Nephron progenitor cell (in vitro differentiated cells): ENCODE data around the gene AFDN.

Experiments used
- DNase-seq: peaks from one replicate; pipeline ENCODE4 v3.0.0; 2021
- H3K27ac Mint-ChIP-seq: 2 replicates; pipeline ENCODE4 v1.8.0; 2021; ENCODE audit warnings: mild to moderate bottlenecking, moderate library complexity, mixed read lengths
- H3K27me3 Mint-ChIP-seq: 2 replicates; pipeline ENCODE4 v1.8.0; 2021; ENCODE audit warnings: mild to moderate bottlenecking, low read depth, mixed read lengths; ENCODE audit not compliant: poor library complexity
- H3K36me3 Mint-ChIP-seq: 2 replicates; pipeline ENCODE4 v1.8.0; 2021; ENCODE audit warnings: low read depth, mixed read lengths
- H3K4me1 Mint-ChIP-seq: 2 replicates; pipeline ENCODE4 v1.8.0; 2021; ENCODE audit warnings: mixed read lengths
- H3K4me3 Mint-ChIP-seq: 2 replicates; pipeline ENCODE4 v1.8.0; 2021; ENCODE audit warnings: mild to moderate bottlenecking, moderate library complexity, mixed read lengths
- H3K9me3 Mint-ChIP-seq: 2 replicates; pipeline ENCODE4 v1.8.0; 2021; ENCODE audit warnings: mild to moderate bottlenecking, moderate library complexity, mixed read lengths
- TF ChIP-seq, protein P1 (sequence below): fragments of 200-600 bp; sonication (generic); IDR thresholded peaks from 2 replicates; pipeline ENCODE4 v1.5.0; 2021; ENCODE audit warnings: antibody characterized with exemption

The AFDN gene

GRCh38 chr6:167825332-167826229 is 1.1 kb upstream of the AFDN start:
- Mint-ChIP-seq H3K4me3 (peak overlapping the region; percentile 95), H3K27me3 (peaks cover 10% of the 10 kb centered on the region), H3K4me1 (peaks cover 47% of the 10 kb centered on the region), H3K36me3 (peaks cover 21% of the 10 kb centered on the region), H3K27ac (peak overlapping the region; percentile 75), H3K9me3 (no peaks in the 10 kb centered on the region)
- TF ChIP-seq, protein P1, sequence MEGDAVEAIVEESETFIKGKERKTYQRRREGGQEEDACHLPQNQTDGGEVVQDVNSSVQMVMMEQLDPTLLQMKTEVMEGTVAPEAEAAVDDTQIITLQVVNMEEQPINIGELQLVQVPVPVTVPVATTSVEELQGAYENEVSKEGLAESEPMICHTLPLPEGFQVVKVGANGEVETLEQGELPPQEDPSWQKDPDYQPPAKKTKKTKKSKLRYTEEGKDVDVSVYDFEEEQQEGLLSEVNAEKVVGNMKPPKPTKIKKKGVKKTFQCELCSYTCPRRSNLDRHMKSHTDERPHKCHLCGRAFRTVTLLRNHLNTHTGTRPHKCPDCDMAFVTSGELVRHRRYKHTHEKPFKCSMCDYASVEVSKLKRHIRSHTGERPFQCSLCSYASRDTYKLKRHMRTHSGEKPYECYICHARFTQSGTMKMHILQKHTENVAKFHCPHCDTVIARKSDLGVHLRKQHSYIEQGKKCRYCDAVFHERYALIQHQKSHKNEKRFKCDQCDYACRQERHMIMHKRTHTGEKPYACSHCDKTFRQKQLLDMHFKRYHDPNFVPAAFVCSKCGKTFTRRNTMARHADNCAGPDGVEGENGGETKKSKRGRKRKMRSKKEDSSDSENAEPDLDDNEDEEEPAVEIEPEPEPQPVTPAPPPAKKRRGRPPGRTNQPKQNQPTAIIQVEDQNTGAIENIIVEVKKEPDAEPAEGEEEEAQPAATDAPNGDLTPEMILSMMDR: no peak
- peak; percentile 75 for DNase-seq

DNA sequence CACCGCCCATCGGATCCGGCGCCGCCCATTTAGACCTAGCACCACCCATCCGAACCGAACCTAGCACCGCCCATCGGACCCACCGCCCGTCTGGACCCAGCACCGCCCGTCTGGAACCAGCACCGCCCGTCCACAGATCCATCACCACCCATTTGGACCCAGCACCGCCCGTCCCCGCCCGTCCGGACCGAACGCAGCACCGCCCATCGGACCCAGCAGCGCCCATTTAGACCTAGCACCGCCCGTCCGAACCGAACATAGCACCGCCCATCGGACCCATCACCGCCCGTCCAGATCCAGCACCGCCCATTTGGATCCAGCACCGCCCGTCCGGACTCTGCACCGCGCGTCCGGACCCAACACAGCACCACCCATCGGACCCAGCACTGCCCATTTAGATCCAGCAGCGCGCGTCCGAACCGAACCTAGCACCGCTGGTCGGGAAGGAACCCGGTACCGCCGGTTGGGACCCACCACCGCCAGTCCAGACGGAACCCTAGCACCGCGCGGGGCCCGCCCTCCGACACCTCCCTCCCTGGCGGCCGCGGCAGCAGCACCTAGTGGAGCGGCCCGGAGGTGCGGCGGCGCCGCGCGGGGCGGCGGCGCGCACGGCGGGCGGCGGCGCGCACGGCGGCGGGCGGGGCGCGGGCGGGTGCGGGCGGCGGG is 348 bp upstream of the AFDN start:
- Mint-ChIP-seq H3K9me3 (no peaks in the 10 kb centered on the region), H3K27me3 (peaks cover 10% of the 10 kb centered on the region), H3K4me3 (peak overlapping the region; percentile 95), H3K4me1 (peaks cover 54% of the 10 kb centered on the region), H3K27ac (peak overlapping the region; percentile 77), H3K36me3 (peaks cover 14% of the 10 kb centered on the region)
- DNase-seq: no peak
- TF ChIP-seq, protein P1: no peak

DNA sequence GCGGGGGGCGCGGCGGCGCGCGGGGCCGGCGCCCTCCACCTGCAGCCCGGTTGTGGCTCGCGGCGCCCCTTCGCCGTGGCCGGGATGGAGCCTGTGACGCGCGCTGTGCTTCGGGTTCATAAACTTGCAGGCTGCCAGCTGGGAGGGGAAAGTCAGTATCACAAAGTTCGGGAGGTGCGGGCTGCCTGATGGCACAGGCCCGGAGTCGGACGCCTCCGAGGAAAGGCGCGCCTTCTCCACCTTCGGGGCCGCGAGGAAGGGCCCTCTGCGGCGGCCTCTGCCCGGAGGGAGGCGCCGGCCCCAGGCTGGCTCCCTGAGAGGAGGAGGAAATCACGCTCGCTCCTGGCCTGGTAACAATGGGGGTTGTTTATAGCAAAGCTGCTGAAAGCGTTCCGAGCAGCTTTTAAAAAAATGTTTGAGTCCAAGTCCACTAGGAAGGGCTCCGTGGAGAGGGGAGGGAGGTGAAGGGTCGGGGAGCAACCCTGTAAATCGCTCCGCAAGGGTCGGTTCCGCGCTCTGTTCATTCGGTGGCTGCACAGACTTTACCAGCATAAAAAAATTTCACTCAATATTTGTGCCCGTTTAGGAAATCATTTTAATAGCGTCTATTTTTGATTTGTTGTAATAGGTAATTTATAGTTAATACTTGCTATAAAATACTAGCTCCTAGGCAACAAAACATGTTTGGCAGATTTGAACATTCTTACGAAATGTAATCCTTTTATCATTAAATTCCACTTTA is 1.0 kb downstream of the AFDN start:
- peak; percentile 68 for DNase-seq
- TF ChIP-seq, protein P1: no peak
- peak overlapping the region; percentile 91 for H3K27ac Mint-ChIP-seq
- H3K4me3 Mint-ChIP-seq: peak overlapping the region; percentile 96
- peaks cover 10% of the 10 kb centered on the region for H3K27me3 Mint-ChIP-seq
- H3K9me3 Mint-ChIP-seq: no peaks in the 10 kb centered on the region
- peaks cover 65% of the 10 kb centered on the region for H3K4me1 Mint-ChIP-seq
- peaks cover 5% of the 10 kb centered on the region for H3K36me3 Mint-ChIP-seq

DNA sequence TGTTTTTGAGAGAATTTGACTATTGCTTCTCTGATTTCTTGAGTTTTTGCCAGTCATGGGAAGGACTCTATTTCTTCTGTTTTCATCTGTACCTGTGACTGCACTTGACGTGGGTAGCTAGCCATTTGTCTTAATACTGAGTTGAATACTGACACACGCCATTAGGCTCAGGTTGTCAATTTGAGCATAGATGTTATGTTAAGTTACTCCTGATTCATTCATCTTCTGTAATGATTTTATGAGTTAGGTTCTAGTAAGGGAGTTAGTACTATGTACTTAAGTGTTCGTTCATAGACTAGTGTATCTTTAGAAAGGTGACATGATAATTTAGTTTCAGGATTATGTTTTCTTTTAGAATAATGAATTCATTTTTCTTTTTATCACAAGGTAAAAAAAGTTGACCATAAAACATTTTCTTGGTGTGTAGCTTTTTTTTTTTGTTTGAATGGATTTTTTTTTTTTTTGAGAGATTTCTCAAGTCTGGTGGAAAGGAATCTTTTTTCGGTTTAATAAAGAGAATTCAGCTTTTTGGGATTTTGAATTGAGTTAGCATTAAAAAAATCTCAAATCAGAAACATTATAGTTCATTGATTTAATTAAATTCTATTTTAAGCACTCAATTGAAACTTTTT is 1.7 kb downstream of the AFDN start:
- Mint-ChIP-seq H3K4me1 (peaks cover 71% of the 10 kb centered on the region), H3K36me3 (peaks cover under 1% of the 10 kb centered on the region)

GRCh38 chr6:167829513-167829912 is 2.8 kb downstream of the AFDN start:
- H3K9me3 Mint-ChIP-seq: no peaks in the 10 kb centered on the region
- DNase-seq: no peak
- no peak overlapping the region for H3K27ac Mint-ChIP-seq
- H3K36me3 Mint-ChIP-seq: no peaks in the 10 kb centered on the region
- H3K4me3 Mint-ChIP-seq: peak overlapping the region; percentile 96
- H3K4me1 Mint-ChIP-seq: peaks cover 79% of the 10 kb centered on the region
- peaks cover 8% of the 10 kb centered on the region for H3K27me3 Mint-ChIP-seq
- TF ChIP-seq, protein P1: no peak

More for the DNA sequence above, 1.7 kb downstream of the AFDN start:
- H3K9me3 Mint-ChIP-seq: no peaks in the 10 kb centered on the region
- TF ChIP-seq, protein P1: no peak
- peaks cover 10% of the 10 kb centered on the region for H3K27me3 Mint-ChIP-seq
- peak overlapping the region; percentile 96 for H3K4me3 Mint-ChIP-seq
- no peak for DNase-seq
- H3K27ac Mint-ChIP-seq: peak overlapping the region; percentile 91
